H9 (cell line): ENCODE measurements around the gene GDNF. TPM values are rescaled to one million over a fixed set of nuclear protein-coding genes. Genes with fewer than 3 reads are reported as not detected.
"Not testable (repeated sequence)": the region's sequence is repeated elsewhere in the genome, so short reads cannot be mapped to it uniquely, and the experiment has no call there.

Experiments used
- DNase-seq: peaks from one replicate; pipeline ENCODE4 v3.0.0-alpha.2; 2017
- H2AFZ ChIP-seq: one replicate; pipeline ENCODE4 v1.6.1; 2013; ENCODE audit warnings: mild to moderate bottlenecking, low read length, control low read depth, moderate library complexity
- H2AK5ac ChIP-seq: 2 replicates; pipeline ENCODE4 v1.6.1; 2013; ENCODE audit warnings: low read length, control low read depth, mixed read lengths; ENCODE audit not compliant: insufficient read length
- H2BK120ac ChIP-seq: one replicate; pipeline ENCODE4 v1.6.1; 2013; ENCODE audit warnings: low read depth, mild to moderate bottlenecking, low read length, control low read depth, inconsistent platforms; ENCODE audit not compliant: poor library complexity, severe bottlenecking
- H2BK12ac ChIP-seq: 2 replicates; pipeline ENCODE4 v1.6.1; 2013; ENCODE audit warnings: low read length, control low read depth, mixed read lengths, low read depth; ENCODE audit not compliant: insufficient read length
- H2BK15ac ChIP-seq: 2 replicates; pipeline ENCODE4 v1.6.1; 2013; ENCODE audit warnings: low read depth, low read length, control low read depth
- H2BK20ac ChIP-seq: one replicate; pipeline ENCODE4 v1.6.1; 2013; ENCODE audit warnings: low read depth, mild to moderate bottlenecking, low read length, control low read depth, inconsistent platforms; ENCODE audit not compliant: poor library complexity, severe bottlenecking
- H2BK5ac ChIP-seq: 2 replicates; pipeline ENCODE4 v1.6.1; 2013; ENCODE audit warnings: low read length, control low read depth, mixed read lengths; ENCODE audit not compliant: insufficient read length
- H3K14ac ChIP-seq: 2 replicates; pipeline ENCODE4 v1.6.1; 2013; ENCODE audit warnings: low read length, control low read depth; ENCODE audit not compliant: insufficient read depth
- H3K18ac ChIP-seq: 2 replicates; pipeline ENCODE4 v1.6.1; 2013; ENCODE audit warnings: low read depth, mild to moderate bottlenecking, mixed read lengths, low read length, control low read depth; ENCODE audit not compliant: insufficient read length
- H3K23ac ChIP-seq: 2 replicates; pipeline ENCODE4 v1.6.1; 2013; ENCODE audit warnings: low read length, control low read depth, mixed read lengths, low read depth; ENCODE audit not compliant: insufficient read length
- H3K23me2 ChIP-seq: 2 replicates; pipeline ENCODE4 v1.6.1; 2013; ENCODE audit warnings: low read depth, mild to moderate bottlenecking, mixed read lengths, low read length, control low read depth; ENCODE audit not compliant: insufficient read length, poor library complexity, severe bottlenecking
- H3K27ac ChIP-seq: 2 replicates; pipeline ENCODE4 v1.5.1; 2013; ENCODE audit warnings: low read length, control low read depth, mixed read lengths, low read depth; ENCODE audit not compliant: insufficient read length
- H3K27me3 ChIP-seq: 2 replicates; pipeline ENCODE4 v1.6.1; 2013; ENCODE audit warnings: low read length, control low read depth, inconsistent platforms; ENCODE audit not compliant: insufficient read depth
- H3K4ac ChIP-seq: 2 replicates; pipeline ENCODE4 v1.6.1; 2013; ENCODE audit warnings: low read depth, mild to moderate bottlenecking, control low read depth, inconsistent platforms, low read length, moderate library complexity
- H3K4me1 ChIP-seq: 2 replicates; pipeline ENCODE4 v1.6.1; 2013; ENCODE audit warnings: low read length, control low read depth, inconsistent platforms; ENCODE audit not compliant: insufficient read depth
- H3K4me2 ChIP-seq: 2 replicates; pipeline ENCODE4 v1.6.1; 2013; ENCODE audit warnings: low read length, control low read depth, mixed read lengths; ENCODE audit not compliant: insufficient read length, insufficient read depth
- H3K56ac ChIP-seq: 2 replicates; pipeline ENCODE4 v1.6.1; 2013; ENCODE audit warnings: low read depth, mild to moderate bottlenecking, mixed read lengths, low read length, control low read depth; ENCODE audit not compliant: insufficient read length
- H3K79me1 ChIP-seq: 2 replicates; pipeline ENCODE4 v1.6.1; 2013; ENCODE audit warnings: low read depth, mild to moderate bottlenecking, moderate library complexity, low read length, control low read depth, inconsistent platforms; ENCODE audit not compliant: insufficient read depth, poor library complexity, severe bottlenecking
- H3K79me2 ChIP-seq: 2 replicates; pipeline ENCODE4 v1.6.1; 2013; ENCODE audit warnings: low read length, control low read depth, inconsistent platforms; ENCODE audit not compliant: insufficient read depth
- H3K9ac ChIP-seq: 2 replicates; pipeline ENCODE4 v1.6.1; 2013; ENCODE audit warnings: low read length, control low read depth, mixed read lengths; ENCODE audit not compliant: insufficient read length; ENCODE audit errors: extremely low read depth
- H3K9me3 ChIP-seq: one replicate; pipeline ENCODE4 v1.6.1; 2013; ENCODE audit warnings: low read depth, low read length, inconsistent platforms; ENCODE audit not compliant: control insufficient read depth
- H3T11ph ChIP-seq: one replicate; pipeline ENCODE4 v1.6.1; 2013; ENCODE audit warnings: mild to moderate bottlenecking, low read length, control low read depth, inconsistent platforms
- H4K20me1 ChIP-seq: one replicate; pipeline ENCODE4 v1.6.1; 2013; ENCODE audit not compliant: control insufficient read depth, insufficient read length, insufficient read depth
- H4K5ac ChIP-seq: 2 replicates; pipeline ENCODE4 v1.6.1; 2013; ENCODE audit warnings: low read depth, mild to moderate bottlenecking, mixed read lengths, low read length, control low read depth; ENCODE audit not compliant: insufficient read length
- H4K8ac ChIP-seq: replicated peaks from 2 replicates; pipeline ENCODE4 v1.6.1; 2013; ENCODE audit warnings: low read length, control low read depth, mixed read lengths, low read depth; ENCODE audit not compliant: insufficient read length
- H4K91ac ChIP-seq: 2 replicates; pipeline ENCODE4 v1.6.1; 2013; ENCODE audit warnings: low read depth, mild to moderate bottlenecking, moderate library complexity, mixed read lengths, low read length, control low read depth; ENCODE audit not compliant: insufficient read length
- H3K27ac Mint-ChIP-seq, 3 experiments: 2 replicates in 2 of 3; 3 replicates in 1 of 3; pipeline ENCODE4 v1.8.0; 2020 to 2021; ENCODE audit warnings: mixed read lengths in 3 of 3, mild to moderate bottlenecking in 1 of 3, moderate library complexity in 1 of 3
- H3K27me3 Mint-ChIP-seq: 2 replicates; pipeline ENCODE4 v1.8.0; 2021; ENCODE audit warnings: low read depth, mild to moderate bottlenecking, moderate library complexity, mixed read lengths
- H3K36me3 Mint-ChIP-seq, 3 experiments: 2 replicates in 2 of 3; 3 replicates in 1 of 3; pipeline ENCODE4 v1.8.0; 2020 to 2021; ENCODE audit warnings: low read depth in 3 of 3, mixed read lengths in 3 of 3; ENCODE audit not compliant: insufficient read depth in 1 of 3
- H3K4me1 Mint-ChIP-seq, 2 experiments: 2 replicates each; pipeline ENCODE4 v1.8.0; 2020; ENCODE audit warnings: mixed read lengths in 2 of 2
- H3K4me3 Mint-ChIP-seq, 2 experiments: 2 replicates in 1 of 2; 3 replicates in 1 of 2; pipeline ENCODE4 v1.8.0; 2020 to 2021; ENCODE audit warnings: mild to moderate bottlenecking in 2 of 2, mixed read lengths in 2 of 2, moderate library complexity in 1 of 2
- H3K9me3 Mint-ChIP-seq, 2 experiments: 2 replicates in 1 of 2; 3 replicates in 1 of 2; pipeline ENCODE4 v1.8.0; 2020; ENCODE audit warnings: mild to moderate bottlenecking in 2 of 2, mixed read lengths in 2 of 2, moderate library complexity in 1 of 2
- WGBS: extraction: QIAGEN DNeasy Blood & Tissue Kit; methylation state at CpG from one replicate; pipeline ENCODE4 v1.1.7; 2013; ENCODE audit warnings: missing lambda C conversion rate, low lambda C conversion rate, mixed read lengths; ENCODE audit not compliant: insufficient read length; ENCODE audit errors: extremely low coverage; 5-methylcytosine and 5-hydroxymethylcytosine counted together
- total RNA-seq: library from RNA; stranded (reverse); gene quantifications from 2 replicates; pipeline ENCODE4 v1.2.1, GENCODE V29; 2021

GDNF gene
- total RNA-seq, 1 experiment from 2014 or later: not detected

- not testable (repeated sequence) for DNase-seq, H3K4me2 ChIP-seq, H2BK15ac ChIP-seq, H2BK12ac ChIP-seq, H3K79me1 ChIP-seq, H3K79me2 ChIP-seq, H3T11ph ChIP-seq, H3K4me1 ChIP-seq, H3K56ac ChIP-seq, H3K9ac ChIP-seq, H4K5ac ChIP-seq, H3K14ac ChIP-seq, H3K23me2 ChIP-seq, H3K4me1 Mint-ChIP-seq, H4K8ac ChIP-seq, H4K20me1 ChIP-seq, H3K4ac ChIP-seq, H3K18ac ChIP-seq, H3K27ac ChIP-seq, H2AFZ ChIP-seq, H2BK20ac ChIP-seq, H3K27me3 Mint-ChIP-seq, H2AK5ac ChIP-seq, H3K27me3 ChIP-seq, H3K27ac Mint-ChIP-seq, H2BK5ac ChIP-seq, H3K23ac ChIP-seq, H4K91ac ChIP-seq, H2BK120ac ChIP-seq, H3K4me3 Mint-ChIP-seq, H3K9me3 ChIP-seq
- H3K9me3 Mint-ChIP-seq: peaks cover 27 to 36% of the 10 kb centered on the region in 2 experiments
- no CpG with 5 or more reads among the region's 2 CpGs for WGBS
- H3K36me3 Mint-ChIP-seq: peaks cover 7 to 21% (median 12%) of the 10 kb centered on the region in 3 experiments; a peak in 6 of 7 replicates
These were observed 44.5 kb downstream of the GDNF start for GRCh38 chr5:37795292-37795691.
